ENCODE measurements around the gene LARP1. TPM values are rescaled to one million over a fixed set of nuclear protein-coding genes. Genes with fewer than 3 reads are reported as not detected.
"Not testable (repeated sequence)": the region's sequence is repeated elsewhere in the genome, so short reads cannot be mapped to it uniquely, and the experiment has no call there.

LARP1 gene
- total RNA-seq, 1 experiment from 2014 or later = 79.1 TPM

- not testable (repeated sequence) for DNase-seq (ENCODE audit: low read depth)
These were observed 4.7 kb downstream of the LARP1 start for GRCh38 chr5:154759868-154760267.

- no peak for DNase-seq (ENCODE audit: low read depth)
These were observed 6.0 kb downstream of the LARP1 start for GRCh38 chr5:154761046-154761736.

- no peak for DNase-seq (ENCODE audit: low read depth)
These were observed 7.1 kb downstream of the LARP1 start for GRCh38 chr5:154762261-154762660.

GRCh38 chr5:154762700-154763099 is 7.5 kb downstream of the LARP1 start:
- no peak for DNase-seq (ENCODE audit: low read depth)

- no peak for DNase-seq (ENCODE audit: low read depth)
These were observed 9.8 kb downstream of the LARP1 start for GRCh38 chr5:154764967-154765366.

- DNase-seq (ENCODE audit: low read depth) = no peak
These were observed 10.3 kb downstream of the LARP1 start for GRCh38 chr5:154765396-154765925.

- no peak for DNase-seq (ENCODE audit: low read depth)
These were observed 11.5 kb downstream of the LARP1 start for GRCh38 chr5:154766558-154767281.

- no peak for DNase-seq (ENCODE audit: low read depth)
These were observed 12.4 kb downstream of the LARP1 start for GRCh38 chr5:154767576-154767975.

- DNase-seq (ENCODE audit: low read depth) = no peak
These were observed 13.0 kb downstream of the LARP1 start for GRCh38 chr5:154768207-154768606.

GRCh38 chr5:154770111-154770510 is 14.9 kb downstream of the LARP1 start:
- no peak for DNase-seq (ENCODE audit: low read depth)

GRCh38 chr5:154771383-154771901 is 16.3 kb downstream of the LARP1 start:
- peak; percentile 24 for DNase-seq (ENCODE audit: low read depth)

GRCh38 chr5:154773326-154773725 is 18.1 kb downstream of the LARP1 start:
- DNase-seq (ENCODE audit: low read depth) = no peak

- DNase-seq (ENCODE audit: low read depth) = no peak
These were observed 21.0 kb downstream of the LARP1 start for GRCh38 chr5:154776167-154776566.

GRCh38 chr5:154778534-154778933 is 23.4 kb downstream of the LARP1 start:
- no peak for DNase-seq (ENCODE audit: low read depth)

GRCh38 chr5:154779105-154779504 is 23.9 kb downstream of the LARP1 start:
- peak; percentile 84 for DNase-seq (ENCODE audit: low read depth)

GRCh38 chr5:154780128-154780527 is 25.0 kb downstream of the LARP1 start:
- no peak for DNase-seq (ENCODE audit: low read depth)

- no peak for DNase-seq (ENCODE audit: low read depth)
These were observed 27.1 kb downstream of the LARP1 start for GRCh38 chr5:154782326-154782725.

GRCh38 chr5:154782812-154783592 is 27.8 kb downstream of the LARP1 start:
- no peak for DNase-seq (ENCODE audit: low read depth)

GRCh38 chr5:154783774-154784460 is 28.7 kb downstream of the LARP1 start:
- no peak for DNase-seq (ENCODE audit: low read depth)

- DNase-seq (ENCODE audit: low read depth) = no peak
These were observed 29.7 kb downstream of the LARP1 start for GRCh38 chr5:154784856-154785255.

- DNase-seq (ENCODE audit: low read depth) = no peak
These were observed 31.2 kb downstream of the LARP1 start for GRCh38 chr5:154786414-154786813.

Data from HT1080 (cell line).